DOHH2 (cell line): ENCODE data around the gene TOX4.

Experiments used
- H3F3A ChIP-seq: fragments of 200-600 bp; sonication (generic), shearing (Covaris generic); 2 replicates; pipeline ENCODE4 v1.6.0; 2016; ENCODE audit warnings: antibody characterized with exemption, mild to moderate bottlenecking; ENCODE audit not compliant: control insufficient read depth, insufficient read depth
- H3K27ac ChIP-seq: fragments of 200-600 bp; sonication (generic); 2 replicates; pipeline ENCODE4 v1.5.1; 2014; ENCODE audit warnings: low read depth, mild to moderate bottlenecking, low read length, moderate library complexity
- H3K27me3 ChIP-seq: fragments of 200-600 bp; sonication (generic); 2 replicates; pipeline ENCODE4 v1.6.1; 2014; ENCODE audit warnings: mild to moderate bottlenecking, low read length, mixed read lengths; ENCODE audit not compliant: control insufficient read depth
- H3K36me3 ChIP-seq: fragments of 200-600 bp; sonication (generic); 2 replicates; pipeline ENCODE4 v1.6.1; 2014; ENCODE audit warnings: mild to moderate bottlenecking, low read length, moderate library complexity, mixed read lengths; ENCODE audit not compliant: control insufficient read depth
- H3K4me1 ChIP-seq: fragments of 200-600 bp; sonication (generic); 2 replicates; pipeline ENCODE4 v1.6.1; 2014; ENCODE audit warnings: mild to moderate bottlenecking, low read length, mixed read lengths; ENCODE audit not compliant: control insufficient read depth
- H3K4me2 ChIP-seq: fragments of 200-600 bp; sonication (generic); 2 replicates; pipeline ENCODE4 v1.6.0; 2014; ENCODE audit warnings: mild to moderate bottlenecking, low read length, moderate library complexity
- H3K4me3 ChIP-seq: fragments of 200-600 bp; sonication (generic); 2 replicates; pipeline ENCODE4 v1.5.1; 2014; ENCODE audit warnings: mild to moderate bottlenecking, low read length, mixed read lengths
- H3K79me2 ChIP-seq: fragments of 200-600 bp; sonication (generic); 2 replicates; pipeline ENCODE4 v1.6.1; 2014; ENCODE audit warnings: mild to moderate bottlenecking, low read length, mixed read lengths; ENCODE audit not compliant: control insufficient read depth
- H3K9me2 ChIP-seq: fragments of 200-600 bp; sonication (generic); replicated peaks from 2 replicates; pipeline ENCODE4 v1.6.1; 2014; ENCODE audit warnings: mild to moderate bottlenecking, low read length, mixed read lengths; ENCODE audit not compliant: control insufficient read depth
- H3K9me3 ChIP-seq: fragments of 200-600 bp; sonication (generic); 2 replicates; pipeline ENCODE4 v1.6.1; 2014; ENCODE audit warnings: antibody characterized with exemption, low read length, mixed read lengths; ENCODE audit not compliant: control insufficient read depth, insufficient read depth
- H4K20me1 ChIP-seq: fragments of 200-600 bp; sonication (generic); 2 replicates; pipeline ENCODE4 v1.6.0; 2014; ENCODE audit warnings: low read depth, mild to moderate bottlenecking, antibody characterized with exemption, low read length, moderate library complexity; ENCODE audit not compliant: control insufficient read depth, insufficient read depth
- CTCF ChIP-seq: fragments of 200-600 bp; sonication (generic); IDR thresholded peaks from one replicate; pipeline ENCODE4 v1.5.1; 2014; ENCODE audit warnings: antibody characterized with exemption, mild to moderate bottlenecking, low read depth, low read length; ENCODE audit not compliant: poor library complexity, severe bottlenecking
- EZH2phosphoT487 ChIP-seq: fragments of 200-600 bp; sonication (generic); IDR thresholded peaks from 2 replicates; pipeline ENCODE4 v1.6.1; 2017; ENCODE audit warnings: borderline replicate concordance, mild to moderate bottlenecking, antibody characterized with exemption, low read length, moderate library complexity, mixed read lengths

Gene TOX4

GRCh38 chr14:21523203-21523602 is 46.2 kb downstream of the TOX4 start:
- Histone ChIP-seq H3K27ac (no peak overlapping the region), H3K4me3 (no peak overlapping the region), H3K4me1 (peaks cover 24% of the 10 kb centered on the region), H3K9me2 (no peaks in the 10 kb centered on the region), H4K20me1 (no peaks in the 10 kb centered on the region), H3K27me3 (no peaks in the 10 kb centered on the region), H3K9me3 (no peaks in the 10 kb centered on the region), H3K36me3 (0 out of 2 replicates have a peak, but pooled peaks cover 4% of the 10 kb centered on the region), H3K4me2 (no peak overlapping the region), H3K79me2 (peaks cover 4% of the 10 kb centered on the region), H3F3A (peaks cover 3% of the 10 kb centered on the region; the same call in 1 of the 2 replicates)
- TF ChIP-seq CTCF (no peak), EZH2phosphoT487 (no peak)

- Histone ChIP-seq H3K4me1 (peaks cover 36% of the 10 kb centered on the region), H3K36me3 (0 out of 2 replicates have a peak, but pooled peaks cover 4% of the 10 kb centered on the region), H3K9me2 (no peaks in the 10 kb centered on the region), H3K4me2 (peak overlapping the region; percentile 98), H4K20me1 (no peaks in the 10 kb centered on the region), H3K27ac (no peak overlapping the region), H3F3A (peaks cover 13% of the 10 kb centered on the region), H3K4me3 (peak overlapping the region; percentile 86), H3K9me3 (no peaks in the 10 kb centered on the region), H3K27me3 (no peaks in the 10 kb centered on the region), H3K79me2 (peaks cover 4% of the 10 kb centered on the region)
- TF ChIP-seq EZH2phosphoT487: no peak
- TF ChIP-seq CTCF: no peak
Observed at GRCh38 chr14:21524575-21525490, 47.8 kb downstream of the TOX4 start.

- peak overlapping the region; percentile 98 for H3K4me2 ChIP-seq
- no peaks in the 10 kb centered on the region for H3K9me3 ChIP-seq
- no peaks in the 10 kb centered on the region for H3K9me2 ChIP-seq
- H3K4me1 ChIP-seq: peaks cover 36% of the 10 kb centered on the region
- no peaks in the 10 kb centered on the region for H3K27me3 ChIP-seq
- H3K79me2 ChIP-seq: peaks cover 4% of the 10 kb centered on the region
- peaks cover 13% of the 10 kb centered on the region for H3F3A ChIP-seq
- H3K4me3 ChIP-seq: peak overlapping the region; percentile 86
- TF ChIP-seq CTCF (no peak), EZH2phosphoT487 (no peak)
- H3K27ac ChIP-seq: no peak overlapping the region
- H3K36me3 ChIP-seq: 0 out of 2 replicates have a peak, but pooled peaks cover 4% of the 10 kb centered on the region
- no peaks in the 10 kb centered on the region for H4K20me1 ChIP-seq
Observed at GRCh38 chr14:21525571-21525961, 48.6 kb downstream of the TOX4 start.
